OCI-LY7 (cell line): ENCODE data around the gene CASP8.

Experiments used
- EZH2phosphoT487 ChIP-seq: fragments of 200-600 bp; sonication (generic); IDR thresholded peaks from 2 replicates; pipeline ENCODE4 v1.6.1; 2018; ENCODE audit warnings: low read depth, borderline replicate concordance, mild to moderate bottlenecking, mixed run types, antibody characterized with exemption, low read length, moderate library complexity, mixed read lengths
- TF ChIP-seq, protein P1 (sequence below): fragments of 200-600 bp; sonication (generic); conservative IDR thresholded peaks from 2 replicates; pipeline ENCODE4 v1.5.1; 2014; ENCODE audit warnings: mild to moderate bottlenecking, antibody characterized with exemption, low read length, moderate library complexity, mixed read lengths

DNA sequence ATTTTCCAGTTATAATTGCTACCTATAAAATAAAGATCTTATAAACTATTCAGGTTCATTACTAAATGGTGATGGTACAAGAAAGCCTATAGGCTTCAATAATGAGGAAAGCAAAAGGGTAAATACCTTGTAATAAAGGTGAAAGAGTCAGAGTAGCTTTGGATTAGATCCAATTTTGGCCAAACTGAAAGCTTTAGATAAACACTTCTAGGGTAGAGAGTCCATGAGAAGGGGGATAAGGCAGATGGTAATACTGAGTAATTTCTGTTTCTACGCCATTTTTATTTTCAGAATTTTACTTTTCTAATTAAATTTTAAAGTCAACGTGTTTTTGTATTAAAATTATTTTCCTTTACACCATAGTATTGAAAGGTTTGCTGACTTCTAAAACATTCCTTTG lies 9.4 kb downstream of the CASP8 start:
- TF ChIP-seq, protein P1, sequence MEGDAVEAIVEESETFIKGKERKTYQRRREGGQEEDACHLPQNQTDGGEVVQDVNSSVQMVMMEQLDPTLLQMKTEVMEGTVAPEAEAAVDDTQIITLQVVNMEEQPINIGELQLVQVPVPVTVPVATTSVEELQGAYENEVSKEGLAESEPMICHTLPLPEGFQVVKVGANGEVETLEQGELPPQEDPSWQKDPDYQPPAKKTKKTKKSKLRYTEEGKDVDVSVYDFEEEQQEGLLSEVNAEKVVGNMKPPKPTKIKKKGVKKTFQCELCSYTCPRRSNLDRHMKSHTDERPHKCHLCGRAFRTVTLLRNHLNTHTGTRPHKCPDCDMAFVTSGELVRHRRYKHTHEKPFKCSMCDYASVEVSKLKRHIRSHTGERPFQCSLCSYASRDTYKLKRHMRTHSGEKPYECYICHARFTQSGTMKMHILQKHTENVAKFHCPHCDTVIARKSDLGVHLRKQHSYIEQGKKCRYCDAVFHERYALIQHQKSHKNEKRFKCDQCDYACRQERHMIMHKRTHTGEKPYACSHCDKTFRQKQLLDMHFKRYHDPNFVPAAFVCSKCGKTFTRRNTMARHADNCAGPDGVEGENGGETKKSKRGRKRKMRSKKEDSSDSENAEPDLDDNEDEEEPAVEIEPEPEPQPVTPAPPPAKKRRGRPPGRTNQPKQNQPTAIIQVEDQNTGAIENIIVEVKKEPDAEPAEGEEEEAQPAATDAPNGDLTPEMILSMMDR = no peak
- TF ChIP-seq EZH2phosphoT487 = no peak
